ENCODE results near the gene FOXA3. TPM values are rescaled to one million over a fixed set of nuclear protein-coding genes. Genes with fewer than 3 reads are reported as not detected.

Gene FOXA3
- not detected in 2 replicates for total RNA-seq
- polyA plus RNA-seq: 0.06 TPM in 2 replicates
- polyA plus RNA-seq (2011; cell fraction: cytosol; rRNA removed): 0.04 and 0.06 TPM in 2 replicates
- polyA plus RNA-seq (2011; cell fraction: nucleus; rRNA removed): 0.12 TPM in 1 of 2 replicates, not detected in the other
- not detected in 2 replicates for polyA plus RNA-seq (2012)
- polyA minus RNA-seq: 0.25 TPM in 1 of 2 replicates, not detected in the other
- not detected for polyA minus RNA-seq (2011; cell fraction: cytosol; rRNA and poly(A)+ RNA removed)
- polyA minus RNA-seq (2011; cell fraction: nucleus; rRNA and poly(A)+ RNA removed): not detected in 2 replicates
- not detected for Bru-seq, nascent RNA
- percentile 15 among the genes with signal in this experiment for BruChase-seq, experiment 1, labeled RNA remaining after a 6-hour chase
- percentile 9 among the genes with signal in this experiment for BruChase-seq, experiment 2, labeled RNA remaining after a 2-hour chase
- long read RNA-seq: 0 reads

- FAIRE-seq (peak; percentile 61), DNase-seq (ENCODE audit: low read depth, low spot score) (peak; percentile 32)
- intact Hi-C loops (cut with micrococcal nuclease) (loop anchor here (1.0 kb wide), 2 partner anchors 19 to 47 kb away; no protein-coding TSS in a partner anchor), dilution Hi-C loops (cut with MboI; ENCODE audit: extremely low pct_ligation_motif_present, low sequenced_read_pairs) (no loop called here)
- Histone ChIP-seq H3K36me3 (ENCODE audit: control insufficient read depth in 2 of 2, extremely low read depth in 1 of 2, insufficient read depth in 2 of 2, low read length in 2 of 2) (peaks cover 1 to 2% of the 10 kb centered on the region in 2 experiments), H3K27ac (ENCODE audit: insufficient read depth, low read depth, low read length) (no peak within 1 kb of the TSS), H3K27me3 (ENCODE audit: control insufficient read depth in 2 of 2, insufficient read depth in 2 of 2, low read length in 2 of 2) (peaks cover 22 to 23% of the 10 kb centered on the region in 2 experiments), H3K9me1 (replicated peaks; ENCODE audit: control insufficient read depth, extremely low read depth, insufficient read depth, low read length) (no peaks in the 10 kb centered on the region), H2AFZ (ENCODE audit: low read depth, low read length) (peak within 1 kb of the TSS; percentile 62), H3K9me3 (replicated peaks; ENCODE audit: control insufficient read depth, insufficient read depth, low read length) (no peaks in the 10 kb centered on the region), H3K4me2 (ENCODE audit: insufficient read depth, low read length) (peak within 1 kb of the TSS; percentile 64), H3K79me2 (ENCODE audit: control insufficient read depth, insufficient read depth, low read length) (peaks cover 24% of the 10 kb centered on the region), H4K20me1 (replicated peaks; ENCODE audit: control insufficient read depth, extremely low read depth, insufficient read depth, low read length) (no peaks in the 10 kb centered on the region), H3K4me3 (replicated peaks in 1 of 3; ENCODE audit: insufficient read depth in 1 of 3, low read depth in 1 of 3, low read length in 3 of 3) (peak within 1 kb of the TSS in 2 of 3 experiments; percentile 16 to 31), H3K4me1 (ENCODE audit: control insufficient read depth, extremely low read depth, insufficient read depth, low read length) (peaks cover 4% of the 10 kb centered on the region), H3K9ac (replicated peaks; ENCODE audit: extremely low read depth, insufficient read depth, low read length) (no peak within 1 kb of the TSS)
- BruUV-seq (replicated peaks): no TSS peak
- ChIA-PET POLR2A (interaction anchor here (0.5 to 0.9 kb wide), 5 partner anchors 18 to 95 kb away, joined by 3 to 7 read pairs (median 3); partner anchors contain the start of gene SIX5), CTCF (interaction anchor here (0.8 to 2.6 kb wide), 16 partner anchors 14 to 214 kb away, joined by 3 to 24 read pairs (median 4); partner anchors contain the start of genes IRF2BP1 and SIX5)
- TF ChIP-seq CTCF (IDR thresholded peaks at IDR 0.05; ENCODE audit: extremely low read depth in 1 of 2, insufficient read depth in 1 of 2, low read depth in 1 of 2, low read length in 2 of 2): peak; percentile 56 to 65
- TF ChIP-seq JUN (IDR thresholded peaks at IDR 0.05; ENCODE audit: borderline replicate concordance, insufficient read depth, insufficient read length, low read depth): no peak
- TF ChIP-seq EZH2 (IDR thresholded peaks at IDR 0.05; ENCODE audit: borderline replicate concordance, low read depth, low read length, severe bottlenecking): peak; percentile 68
Measured at GRCh38 chr19:45863840-45864628, at the start of gene FOXA3. TSS of gene FOXA3 (plus strand) at chr19:45864326. CDS start at chr19:45864457, 131 bp downstream.
